Left lung (tissue), 10 donors: Measurements from ENCODE around the gene SLC12A7. TPM values are rescaled to one million over a fixed set of nuclear protein-coding genes. Genes with fewer than 3 reads are reported as not detected.

Experiments
- ATAC-seq: fragments of 200-7000 bp; cut with Tn5 transposase; one replicate; pipeline ENCODE4 v1.9.1; 2020; ENCODE audit warnings: moderate library complexity
- DNase-seq, 4 donors: peaks; one replicate each; pipeline ENCODE4 v3.0.0-alpha.2; 2013 to 2020
- H3K27ac ChIP-seq, 2 donors: fragments of 200-600 bp; sonication (generic) in 1 of 2; one replicate each; pipeline versions ENCODE4 v1.5.0 to v1.8.0; 2020 to 2021
- H3K27me3 ChIP-seq, 2 donors: fragments of 200-600 bp; sonication (generic) in 1 of 2; one replicate each; pipeline versions ENCODE4 v1.5.0 to v1.8.0; 2020 to 2021
- H3K36me3 ChIP-seq, 2 donors: fragments of 200-600 bp; sonication (generic) in 1 of 2; one replicate each; pipeline versions ENCODE4 v1.5.0 to v1.8.0; 2020 to 2021
- H3K4me1 ChIP-seq, 2 donors: fragments of 200-600 bp; one replicate each; pipeline ENCODE4 v1.8.0; 2021
- H3K4me3 ChIP-seq, 2 donors: fragments of 200-600 bp; sonication (generic) in 1 of 2; one replicate each; pipeline versions ENCODE4 v1.5.0 to v1.8.0; 2020 to 2021; ENCODE audit warnings: mild to moderate bottlenecking in 1 of 2
- H3K9me3 ChIP-seq, 2 donors: fragments of 200-600 bp; sonication (generic) in 1 of 2; one replicate each; pipeline versions ENCODE4 v1.5.0 to v1.8.0; 2020 to 2021
- intact Hi-C, 2 donors: fragments of 100-400 bp; cut with DNase I; formaldehyde crosslinking; loops; one replicate each; pipeline versions ENCODE4 v1.11.2 to v1.14.2; 2022
- polyA plus RNA-seq, 6 donors: library from polyadenylated mRNA; unstranded; fragments of 120-200 nt; gene quantifications; one replicate each; pipeline ENCODE4 v1.2.1, GENCODE V29; 2013; ENCODE audit not compliant: insufficient read length in 6 of 6
- total RNA-seq, 2 donors: library from RNA; stranded (reverse); fragmentation: NEBNext Ultra II Directional; extraction: Animal tissue kit (Norgen Biotek cat#: 25700); gene quantifications; one replicate each; pipeline ENCODE4 v1.2.1, GENCODE V29; 2021
- TF ChIP-seq, protein P1 (sequence below), 2 donors: fragments of 200-600 bp; sonication (generic) in 1 of 2; IDR thresholded peaks; one replicate each; pipeline versions ENCODE4 v1.5.0 to v1.8.0; 2021; ENCODE audit warnings: antibody characterized with exemption in 2 of 2
- donor health status: DM: no; HTN: yes; CAD: no.
- donor health status: DM: no; HTN: no; CAD: no.

Gene SLC12A7
- total and polyA plus RNA-seq, 8 donors: 28.1 to 45.0 (median 32.3) TPM

- TF ChIP-seq, protein P1, sequence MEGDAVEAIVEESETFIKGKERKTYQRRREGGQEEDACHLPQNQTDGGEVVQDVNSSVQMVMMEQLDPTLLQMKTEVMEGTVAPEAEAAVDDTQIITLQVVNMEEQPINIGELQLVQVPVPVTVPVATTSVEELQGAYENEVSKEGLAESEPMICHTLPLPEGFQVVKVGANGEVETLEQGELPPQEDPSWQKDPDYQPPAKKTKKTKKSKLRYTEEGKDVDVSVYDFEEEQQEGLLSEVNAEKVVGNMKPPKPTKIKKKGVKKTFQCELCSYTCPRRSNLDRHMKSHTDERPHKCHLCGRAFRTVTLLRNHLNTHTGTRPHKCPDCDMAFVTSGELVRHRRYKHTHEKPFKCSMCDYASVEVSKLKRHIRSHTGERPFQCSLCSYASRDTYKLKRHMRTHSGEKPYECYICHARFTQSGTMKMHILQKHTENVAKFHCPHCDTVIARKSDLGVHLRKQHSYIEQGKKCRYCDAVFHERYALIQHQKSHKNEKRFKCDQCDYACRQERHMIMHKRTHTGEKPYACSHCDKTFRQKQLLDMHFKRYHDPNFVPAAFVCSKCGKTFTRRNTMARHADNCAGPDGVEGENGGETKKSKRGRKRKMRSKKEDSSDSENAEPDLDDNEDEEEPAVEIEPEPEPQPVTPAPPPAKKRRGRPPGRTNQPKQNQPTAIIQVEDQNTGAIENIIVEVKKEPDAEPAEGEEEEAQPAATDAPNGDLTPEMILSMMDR (IDR thresholded peaks at IDR 0.05): no peak
- intact Hi-C loops: no loop called here
- ATAC-seq (no peak), DNase-seq (peak in 2 of 4 donors; percentile 28 to 75)
- no peaks in the 10 kb centered on the region for H3K36me3 ChIP-seq
- no peaks in the 10 kb centered on the region for H3K9me3 ChIP-seq
- peaks cover 8 to 28% of the 10 kb centered on the region in 2 donors for H3K4me1 ChIP-seq
- peak overlapping the region; percentile 44 to 46 for H3K4me3 ChIP-seq
- peaks cover 21 to 72% of the 10 kb centered on the region in 2 donors for H3K27me3 ChIP-seq
- H3K27ac ChIP-seq: peak overlapping the region in 1 of 2 donors; percentile 41
Measured at GRCh38 chr5:1005249-1005851, 106.5 kb downstream of the SLC12A7 start.

- intact Hi-C loops: no loop called here
- ATAC-seq (peak; percentile 80), DNase-seq (peak; percentile 65 to 88 (median 78))
- Histone ChIP-seq H3K27ac (peak overlapping the region in 1 of 2 donors; percentile 41), H3K9me3 (no peaks in the 10 kb centered on the region), H3K4me1 (peaks cover 8 to 26% of the 10 kb centered on the region in 2 donors), H3K36me3 (no peaks in the 10 kb centered on the region), H3K4me3 (peak overlapping the region; percentile 44 to 46), H3K27me3 (peaks cover 17 to 65% of the 10 kb centered on the region in 2 donors)
- TF ChIP-seq, protein P1 (IDR thresholded peaks at IDR 0.05): no peak
Measured at GRCh38 chr5:1004461-1005248, 107.2 kb downstream of the SLC12A7 start.

DNA sequence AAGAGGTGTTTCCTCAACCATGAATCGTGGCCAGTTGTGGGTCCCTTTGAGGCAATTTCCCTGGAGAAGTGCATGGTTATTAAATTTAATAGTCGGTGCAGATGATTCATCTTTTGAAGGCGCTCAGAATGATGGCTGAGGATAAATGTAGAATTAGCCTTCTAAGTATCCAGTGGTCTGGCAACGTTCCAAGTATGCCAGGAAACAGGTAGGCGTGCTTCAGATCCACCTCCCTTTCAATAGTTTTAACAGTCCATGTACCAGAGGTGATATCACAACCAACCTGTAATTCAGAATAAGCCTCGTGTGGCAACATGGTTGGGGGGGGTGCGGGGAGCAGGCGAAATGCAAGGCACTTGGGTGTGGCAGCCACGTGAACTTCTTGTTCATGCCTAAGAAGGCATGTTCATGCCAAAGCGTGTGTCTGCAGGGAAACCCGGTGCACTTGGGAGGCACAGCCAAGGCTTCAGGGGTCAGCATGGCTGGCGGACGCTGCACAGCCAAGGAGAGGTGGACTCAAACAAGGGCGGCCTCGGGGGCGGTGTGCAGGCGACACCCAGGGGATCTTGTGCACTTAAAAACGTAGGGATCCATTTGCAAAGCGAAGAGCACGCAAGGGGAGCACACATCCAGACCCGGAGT lies 108.4 kb downstream of the SLC12A7 start:
- peaks cover 10 to 53% of the 10 kb centered on the region in 2 donors for H3K27me3 ChIP-seq
- H3K27ac ChIP-seq: no peak overlapping the region
- no peaks in the 10 kb centered on the region for H3K36me3 ChIP-seq
- H3K4me3 ChIP-seq: no peak overlapping the region
- DNase-seq: peak in 2 of 4 donors; percentile 44 to 62
- TF ChIP-seq, protein P1 (IDR thresholded peaks at IDR 0.05): no peak
- no peaks in the 10 kb centered on the region for H3K9me3 ChIP-seq
- intact Hi-C loops: no loop called here
- peaks cover 8 to 15% of the 10 kb centered on the region in 2 donors for H3K4me1 ChIP-seq
- peak; percentile 21 for ATAC-seq

DNA sequence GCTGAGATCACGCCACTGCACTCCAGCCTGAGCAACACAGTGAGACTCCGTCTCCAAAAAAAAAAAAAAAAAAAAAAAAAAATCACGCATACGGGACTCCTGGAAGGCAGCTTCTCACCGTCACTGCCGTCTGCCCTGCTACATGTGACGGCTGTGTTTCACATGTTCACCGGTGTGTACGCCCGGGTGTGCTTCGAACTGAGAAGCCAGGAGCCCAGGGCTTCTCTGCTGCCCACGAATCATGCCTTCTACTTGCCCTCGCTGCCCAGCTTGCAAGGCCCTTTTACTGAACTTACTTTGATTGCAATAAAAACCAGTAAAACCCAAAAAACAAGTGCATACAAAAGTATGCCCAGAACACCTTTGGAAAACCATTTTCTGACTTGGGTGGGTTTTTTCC lies 109.0 kb downstream of the SLC12A7 start:
- Histone ChIP-seq H3K4me1 (peaks cover 8 to 14% of the 10 kb centered on the region in 2 donors), H3K36me3 (no peaks in the 10 kb centered on the region), H3K4me3 (no peak overlapping the region), H3K27me3 (peaks cover 10 to 47% of the 10 kb centered on the region in 2 donors), H3K9me3 (no peaks in the 10 kb centered on the region), H3K27ac (no peak overlapping the region)
- DNase-seq (peak in 1 of 4 donors; percentile 38), ATAC-seq (no peak)
- intact Hi-C loops: no loop called here
- TF ChIP-seq, protein P1 (IDR thresholded peaks at IDR 0.05): no peak

- Histone ChIP-seq H3K36me3 (no peaks in the 10 kb centered on the region), H3K4me1 (peaks cover 8 to 14% of the 10 kb centered on the region in 2 donors), H3K4me3 (no peak overlapping the region), H3K27me3 (peaks cover 7 to 41% of the 10 kb centered on the region in 2 donors), H3K27ac (no peak overlapping the region), H3K9me3 (no peaks in the 10 kb centered on the region)
- intact Hi-C loops: no loop called here
- TF ChIP-seq, protein P1 (IDR thresholded peaks at IDR 0.05): no peak
- ATAC-seq (no peak), DNase-seq (no peak)
Measured at GRCh38 chr5:1002271-1002546, 109.7 kb downstream of the SLC12A7 start.
